Lung (tissue), 12 donors: ENCODE data around the gene UNC45B. TPM values are rescaled to one million over a fixed set of nuclear protein-coding genes. Genes with fewer than 3 reads are reported as not detected.

ENCODE experiments used
- ATAC-seq: fragments of 200-7000 bp; cut with Tn5 transposase; one replicate; pipeline ENCODE4 v1.9.1; 2020; ENCODE audit warnings: moderate number of reproducible peaks; ENCODE audit not compliant: insufficient read depth, low FRiP score
- DNase-seq, 3 donors: peaks; one replicate each; pipeline ENCODE4 v3.0.0-alpha.2; 2013 to 2017
- H3K27ac ChIP-seq, 2 donors: one replicate each; pipeline ENCODE4 v1.5.1; 2013; ENCODE audit warnings: mild to moderate bottlenecking in 2 of 2, moderate library complexity in 2 of 2, control low read depth in 1 of 2, inconsistent platforms in 1 of 2, low read depth in 1 of 2, low read length in 1 of 2
- H3K27me3 ChIP-seq, 3 donors: one replicate each; pipeline ENCODE4 v1.5.1; 2013; ENCODE audit warnings: low read length in 2 of 3; ENCODE audit not compliant: control insufficient read depth in 3 of 3, insufficient read depth in 3 of 3
- H3K36me3 ChIP-seq, 4 donors: one replicate each; pipeline ENCODE4 v1.5.1; 2013; ENCODE audit warnings: low read length in 4 of 4, mild to moderate bottlenecking in 1 of 4, moderate library complexity in 1 of 4; ENCODE audit not compliant: control insufficient read depth in 4 of 4, insufficient read depth in 4 of 4
- H3K4me1 ChIP-seq, 5 donors: one replicate each; pipeline ENCODE4 v1.5.1; 2013; ENCODE audit warnings: low read length in 5 of 5, mild to moderate bottlenecking in 2 of 5, moderate library complexity in 1 of 5; ENCODE audit not compliant: control insufficient read depth in 5 of 5, insufficient read depth in 5 of 5
- H3K4me3 ChIP-seq: one replicate; pipeline ENCODE4 v1.5.1; 2013; ENCODE audit warnings: mild to moderate bottlenecking, control low read depth, moderate library complexity
- H3K9ac ChIP-seq, 2 donors: one replicate each; pipeline ENCODE4 v1.5.1; 2013; ENCODE audit warnings: low read length in 2 of 2, control low read depth in 1 of 2; ENCODE audit not compliant: insufficient read depth in 1 of 2
- H3K9me3 ChIP-seq, 4 donors: one replicate each; pipeline ENCODE4 v1.5.1; 2013; ENCODE audit warnings: low read length in 3 of 4, mild to moderate bottlenecking in 1 of 4, moderate library complexity in 1 of 4; ENCODE audit not compliant: control insufficient read depth in 4 of 4, insufficient read depth in 3 of 4
- WGBS, 2 donors: extraction: QIAGEN DNeasy Blood & Tissue Kit; methylation state at CpG; one replicate each; pipeline ENCODE4 v1.1.7; 2013; 5-methylcytosine and 5-hydroxymethylcytosine counted together
- polyA plus RNA-seq, 2 donors: library from polyadenylated mRNA; stranded (reverse); fragments of 200-250 nt; gene quantifications; one replicate each; pipeline ENCODE4 v1.2.1, GENCODE V29; 2013
- total RNA-seq, 2 donors: library from RNA; depleted of rRNA in 1 of 2; stranded (reverse); fragments of >200 nt in 1 of 2; gene quantifications; one replicate each; pipeline ENCODE4 v1.2.1, GENCODE V29; 2014 to 2021
- TF ChIP-seq, protein P1 (sequence below): IDR thresholded peaks from 2 replicates; pipeline ENCODE4 v1.5.1; 2012; ENCODE audit warnings: mild to moderate bottlenecking; ENCODE audit errors: control extremely low read depth, extremely low read depth
- donor health status: control.
- donor health status: control.
- donor health status: Bipolar disorder and iron deficiency.
- donor health status: healthy.
- donor health status: DM: yes; HTN: yes; CAD: no.

Gene UNC45B
- total and polyA plus RNA-seq, 4 donors = 0.06 to 1.6 (median 0.29) TPM

DNA sequence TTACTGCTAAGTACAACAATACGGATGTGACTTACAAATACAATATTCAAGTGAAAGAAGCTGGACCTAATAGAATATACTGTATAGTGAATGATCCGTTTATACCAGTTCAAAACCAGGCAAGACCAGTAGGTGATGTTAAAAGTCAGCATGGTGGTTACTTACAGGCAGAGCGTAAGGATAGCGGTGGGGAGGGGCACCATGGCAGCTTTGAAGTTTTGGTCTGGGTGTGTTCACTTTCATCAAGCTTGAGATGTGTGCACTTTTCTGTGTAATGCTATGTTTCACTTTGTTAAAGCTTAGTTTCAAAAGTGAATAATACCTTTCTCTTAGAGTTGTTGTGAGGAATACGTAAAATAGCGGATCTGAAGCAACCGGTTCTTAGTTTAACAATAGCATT lies 63.1 kb downstream of the UNC45B start:
- ATAC-seq (no peak), DNase-seq (no peak)
- H3K4me1 ChIP-seq = peaks cover 0 to 2% (median 0%) of the 10 kb centered on the region in 5 donors
- H3K36me3 ChIP-seq = no peaks in the 10 kb centered on the region
- TF ChIP-seq, protein P1, sequence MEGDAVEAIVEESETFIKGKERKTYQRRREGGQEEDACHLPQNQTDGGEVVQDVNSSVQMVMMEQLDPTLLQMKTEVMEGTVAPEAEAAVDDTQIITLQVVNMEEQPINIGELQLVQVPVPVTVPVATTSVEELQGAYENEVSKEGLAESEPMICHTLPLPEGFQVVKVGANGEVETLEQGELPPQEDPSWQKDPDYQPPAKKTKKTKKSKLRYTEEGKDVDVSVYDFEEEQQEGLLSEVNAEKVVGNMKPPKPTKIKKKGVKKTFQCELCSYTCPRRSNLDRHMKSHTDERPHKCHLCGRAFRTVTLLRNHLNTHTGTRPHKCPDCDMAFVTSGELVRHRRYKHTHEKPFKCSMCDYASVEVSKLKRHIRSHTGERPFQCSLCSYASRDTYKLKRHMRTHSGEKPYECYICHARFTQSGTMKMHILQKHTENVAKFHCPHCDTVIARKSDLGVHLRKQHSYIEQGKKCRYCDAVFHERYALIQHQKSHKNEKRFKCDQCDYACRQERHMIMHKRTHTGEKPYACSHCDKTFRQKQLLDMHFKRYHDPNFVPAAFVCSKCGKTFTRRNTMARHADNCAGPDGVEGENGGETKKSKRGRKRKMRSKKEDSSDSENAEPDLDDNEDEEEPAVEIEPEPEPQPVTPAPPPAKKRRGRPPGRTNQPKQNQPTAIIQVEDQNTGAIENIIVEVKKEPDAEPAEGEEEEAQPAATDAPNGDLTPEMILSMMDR = no peak
- no peak overlapping the region for H3K9ac ChIP-seq
- H3K4me3 ChIP-seq = no peak overlapping the region
- H3K27me3 ChIP-seq = peaks cover 0 to 12% (median 0%) of the 10 kb centered on the region in 3 donors
- no peak overlapping the region for H3K27ac ChIP-seq
- H3K9me3 ChIP-seq = no peaks in the 10 kb centered on the region
- WGBS, 2 donors = 92 to 96% methylated on average over 7 of the region's 7 CpGs

DNA sequence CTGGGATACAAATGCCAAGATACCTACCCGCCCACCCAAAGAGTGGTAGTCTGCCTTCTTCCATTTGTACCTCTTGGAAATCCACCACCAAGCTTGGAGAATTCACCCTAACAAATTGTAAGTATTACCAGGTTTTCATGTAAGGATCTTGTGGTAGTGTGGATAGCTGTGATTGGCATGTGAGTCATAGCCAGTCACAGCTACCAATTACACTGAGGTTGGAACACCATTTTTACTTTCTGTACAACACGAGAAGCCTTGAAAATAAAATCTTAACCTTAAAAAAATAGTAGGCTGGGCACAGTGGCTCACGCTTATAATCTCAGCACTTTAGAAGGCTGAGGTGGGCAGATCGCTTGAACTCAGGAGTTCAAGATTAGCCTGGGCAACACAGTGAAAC lies 65.1 kb downstream of the UNC45B start:
- DNase-seq (no peak), ATAC-seq (no peak)
- WGBS, 2 donors = 89% methylated on average over 4 of the region's 4 CpGs
- Histone ChIP-seq H3K27ac (no peak overlapping the region), H3K27me3 (peaks cover 0 to 17% (median 5%) of the 10 kb centered on the region in 3 donors), H3K4me3 (no peak overlapping the region), H3K4me1 (peaks cover 0 to 2% (median 0%) of the 10 kb centered on the region in 5 donors), H3K36me3 (no peaks in the 10 kb centered on the region), H3K9me3 (no peaks in the 10 kb centered on the region), H3K9ac (no peak overlapping the region)
- TF ChIP-seq, protein P1 = no peak

DNA sequence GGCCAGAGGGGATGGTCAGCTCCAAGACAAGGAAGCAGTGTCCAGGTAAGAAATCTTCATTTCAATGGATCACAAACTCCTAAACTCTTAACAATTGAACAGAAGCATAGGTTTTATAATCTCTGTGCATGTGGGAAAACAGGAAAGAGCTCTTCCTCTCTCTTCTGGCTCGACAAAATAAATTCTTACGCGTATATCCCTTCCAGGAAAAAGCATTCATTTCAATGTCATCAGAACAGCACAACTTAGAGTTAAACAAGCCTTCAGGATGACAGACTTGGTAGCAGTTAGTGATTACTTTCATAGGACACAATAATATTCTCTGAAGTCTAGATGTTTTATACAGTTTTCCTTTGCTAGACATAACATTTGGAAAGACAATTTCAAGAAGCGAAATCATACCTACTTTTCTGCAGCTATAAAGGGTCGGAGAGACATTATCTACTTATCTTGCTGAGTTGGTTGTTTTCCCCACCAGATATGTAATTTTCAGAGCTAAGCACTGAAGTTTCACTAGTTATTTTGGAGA lies 65.9 kb downstream of the UNC45B start:
- WGBS, 2 donors = 40% methylated on average over 5 of the region's 5 CpGs
- DNase-seq = peak in 2 of 3 donors; percentile 3 to 6
- no peak overlapping the region for H3K27ac ChIP-seq

More for the DNA sequence above, 65.9 kb downstream of the UNC45B start:
- ATAC-seq = no peak
- peaks cover 0 to 17% (median 5%) of the 10 kb centered on the region in 3 donors for H3K27me3 ChIP-seq
- H3K4me1 ChIP-seq = peaks cover 0 to 2% (median 0%) of the 10 kb centered on the region in 5 donors
- H3K9ac ChIP-seq = no peak overlapping the region
- no peaks in the 10 kb centered on the region for H3K9me3 ChIP-seq
- H3K36me3 ChIP-seq = no peaks in the 10 kb centered on the region
- H3K4me3 ChIP-seq = no peak overlapping the region
- TF ChIP-seq, protein P1 = no peak
